D721Med (cell line): Measurements from ENCODE around the gene TMEM116.
A peak's percentile ranks its signal among the peaks of the same experiment; 100 is the strongest.

ENCODE experiments used
- DNase-seq: peaks from one replicate; pipeline ENCODE4 v3.0.0; 2011; ENCODE audit warnings: low spot score; ENCODE audit not compliant: insufficient read length
- FAIRE-seq: peaks from 2 replicates; lab custom pipeline; 2011; peaks lifted over from hg19 to GRCh38; lab: Jason Lieb, UNC
- CTCF ChIP-seq: IDR thresholded peaks from 2 replicates; pipeline ENCODE4 v1.5.1; 2012; ENCODE audit warnings: mild to moderate bottlenecking, control low read depth; ENCODE audit not compliant: insufficient read depth; ENCODE audit errors: missing control alignments

Gene TMEM116

GRCh38 chr12:111991535-111991934, 21.4 kb downstream of the TMEM116 start:
- DNase-seq (no peak), FAIRE-seq (no peak)
- TF ChIP-seq CTCF, result no peak

- no peak for TF ChIP-seq CTCF
- peak; percentile 61 for FAIRE-seq
- DNase-seq, result no peak
Observed at GRCh38 chr12:111984820-111985219, 28.1 kb downstream of the TMEM116 start.

DNA sequence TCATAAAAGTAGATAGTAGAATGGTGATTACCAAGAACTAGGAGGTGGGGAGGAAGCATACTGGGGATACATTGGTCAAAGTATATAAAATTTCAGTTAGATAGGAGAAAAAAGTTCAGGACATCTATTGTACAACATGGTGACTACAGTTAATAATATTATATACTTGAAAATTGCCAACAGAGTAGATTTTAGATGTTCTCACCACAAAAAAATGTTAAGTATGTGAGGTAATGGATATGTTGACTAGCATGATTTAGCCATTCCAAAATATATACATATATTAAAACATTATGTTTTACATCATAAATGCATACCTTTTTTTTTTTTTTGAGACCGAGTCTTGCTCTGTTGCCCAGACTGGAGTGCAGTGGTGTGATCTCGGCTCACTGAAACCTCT, 31.0 kb downstream of the TMEM116 start:
- FAIRE-seq (no peak), DNase-seq (no peak)
- TF ChIP-seq CTCF, result no peak

- DNase-seq (no peak), FAIRE-seq (no peak)
- no peak for TF ChIP-seq CTCF
Observed at GRCh38 chr12:111980598-111980997, 32.4 kb downstream of the TMEM116 start.

- DNase-seq, result no peak
- no peak for FAIRE-seq
- TF ChIP-seq CTCF, result no peak
Observed at GRCh38 chr12:111978545-111978944, 34.4 kb downstream of the TMEM116 start.

GRCh38 chr12:111976860-111977259, 36.1 kb downstream of the TMEM116 start:
- TF ChIP-seq CTCF, result no peak
- FAIRE-seq (no peak), DNase-seq (no peak)

DNA sequence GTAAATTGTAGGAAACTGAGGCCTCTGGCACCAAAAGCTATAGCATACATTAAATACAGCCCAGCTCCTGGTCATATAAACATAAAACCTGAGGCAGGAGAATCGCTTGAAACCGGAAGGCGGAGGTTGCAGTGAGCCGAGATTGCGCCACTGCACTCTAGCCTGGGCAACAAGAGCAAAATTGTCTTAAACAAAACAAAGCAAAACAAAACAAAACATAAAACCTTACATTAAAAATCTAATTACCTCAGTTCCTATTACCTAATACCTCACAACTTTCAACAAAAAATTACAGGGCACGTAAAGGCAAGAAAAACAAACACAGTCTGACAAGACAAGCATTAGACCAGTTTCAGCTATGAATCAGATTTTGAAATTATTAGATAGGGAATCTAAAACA, 36.7 kb downstream of the TMEM116 start:
- DNase-seq, result no peak
- no peak for TF ChIP-seq CTCF
- FAIRE-seq, result no peak
